Medulla oblongata (tissue), 1 donor: ENCODE measurements around the gene CSNK1A1L.

ENCODE experiments used
- DNase-seq: peaks from one replicate; pipeline ENCODE4 v3.0.0-alpha.2; 2015; ENCODE audit errors: extremely low spot score

Gene CSNK1A1L

DNA sequence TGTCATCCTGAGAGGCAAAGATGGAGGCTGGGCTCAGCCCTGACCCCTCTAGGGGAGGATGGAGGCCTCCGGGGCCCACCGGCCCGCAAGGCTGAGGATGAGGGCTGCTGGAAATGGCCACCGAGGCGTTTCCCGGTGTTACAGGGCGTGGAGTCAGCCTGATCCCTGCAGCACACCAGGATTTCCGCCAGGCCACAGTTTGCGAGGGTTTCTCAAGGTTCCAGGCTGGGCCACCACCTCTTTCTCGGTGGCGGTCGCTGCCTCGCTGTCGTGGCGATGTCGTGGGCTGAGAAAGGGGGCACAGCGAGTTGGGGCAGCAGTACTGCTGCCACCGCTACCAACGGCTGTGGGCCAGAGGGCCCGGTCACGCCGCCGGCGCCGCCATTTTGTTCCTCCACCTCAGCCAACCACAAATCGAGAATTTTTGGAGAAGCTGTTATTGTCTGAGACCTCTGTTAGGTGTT lies at the start of gene CSNK1A1L:
Gene CSNK1A1L (minus strand): TSS at position 414 of the 464 bp plus-strand sequence. CDS start 408 bp downstream, at position 6.
- DNase-seq = no peak

DNA sequence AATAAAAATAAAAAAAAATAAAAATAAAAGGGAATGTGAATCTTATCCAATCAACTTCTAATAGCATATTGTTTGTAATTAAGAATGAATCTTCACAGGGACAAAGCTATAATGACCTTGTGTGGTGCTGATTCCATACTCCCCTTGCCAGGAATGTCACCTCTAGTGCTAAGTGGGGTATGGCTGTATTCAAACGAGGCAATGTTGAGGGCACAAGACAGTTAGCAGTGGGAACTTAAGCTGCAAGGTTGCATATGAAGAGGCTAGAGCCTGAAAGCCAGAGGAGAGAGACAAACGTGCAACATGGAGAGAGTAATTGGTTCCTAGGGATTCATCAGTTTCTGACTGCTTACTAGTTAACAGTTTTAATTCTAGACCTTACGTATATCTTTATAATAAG lies 43.9 kb upstream of the CSNK1A1L start:
- no peak for DNase-seq

GRCh38 chr13:37148501-37148900 lies 43.0 kb upstream of the CSNK1A1L start:
- DNase-seq = no peak

DNA sequence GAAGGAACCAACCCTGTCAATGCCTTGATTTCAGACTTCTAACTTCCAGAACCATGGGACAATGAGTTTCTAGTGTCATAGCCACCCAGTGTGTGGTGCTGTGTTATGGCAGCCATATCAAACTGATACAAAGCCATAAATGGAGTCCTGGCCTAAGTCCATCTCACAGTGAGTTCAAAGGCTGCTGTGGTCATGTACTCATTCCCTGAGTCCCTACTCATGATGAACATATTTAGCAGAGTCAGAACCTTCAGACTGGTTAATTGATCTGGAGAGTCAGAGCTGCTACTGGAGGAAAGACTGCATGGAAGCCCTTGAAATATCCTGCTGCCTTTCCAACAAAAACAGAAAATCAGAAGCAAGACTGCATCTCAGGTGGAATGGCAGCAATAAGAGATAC lies 39.2 kb upstream of the CSNK1A1L start:
- no peak for DNase-seq

DNA sequence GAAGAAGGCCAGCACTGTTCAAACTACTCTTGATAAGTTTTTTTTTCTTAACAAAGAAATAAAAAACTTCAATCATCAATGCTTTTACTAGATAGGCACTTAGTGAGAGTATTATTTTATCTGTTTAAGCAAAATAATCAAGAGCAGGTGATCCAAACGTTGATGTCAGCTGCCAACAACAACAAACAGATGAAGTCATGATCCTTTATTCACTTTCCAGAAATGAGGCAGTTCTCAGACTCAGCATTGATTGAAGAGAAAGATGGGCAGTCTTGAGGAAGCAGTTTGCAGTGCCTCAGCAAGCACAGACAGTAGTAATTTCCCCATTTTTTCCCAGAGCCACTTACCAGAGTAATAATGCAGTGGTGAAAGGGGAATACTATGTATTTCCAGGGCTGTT lies 38.4 kb upstream of the CSNK1A1L start:
- DNase-seq = no peak

DNA sequence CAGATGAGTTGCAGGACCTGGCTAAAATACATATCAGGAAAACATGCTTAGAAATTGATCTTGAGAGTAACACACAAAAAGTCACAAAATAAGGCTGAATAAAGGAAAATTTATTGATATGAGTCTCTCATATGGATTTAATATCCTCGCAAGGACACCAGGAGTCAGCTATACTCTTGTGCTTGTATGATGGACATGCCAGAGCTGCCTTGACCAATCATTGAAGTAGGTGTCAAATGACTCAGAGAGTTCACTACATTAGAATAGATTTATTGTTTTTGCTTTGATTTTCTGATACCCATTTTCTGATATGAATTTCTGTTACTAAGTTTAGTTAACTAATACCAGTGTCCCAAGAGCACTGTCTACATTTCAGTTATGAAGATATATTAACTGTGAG lies 37.4 kb upstream of the CSNK1A1L start:
- DNase-seq = no peak

- DNase-seq = no peak
Observed at GRCh38 chr13:37141011-37141410, 35.5 kb upstream of the CSNK1A1L start.

DNA sequence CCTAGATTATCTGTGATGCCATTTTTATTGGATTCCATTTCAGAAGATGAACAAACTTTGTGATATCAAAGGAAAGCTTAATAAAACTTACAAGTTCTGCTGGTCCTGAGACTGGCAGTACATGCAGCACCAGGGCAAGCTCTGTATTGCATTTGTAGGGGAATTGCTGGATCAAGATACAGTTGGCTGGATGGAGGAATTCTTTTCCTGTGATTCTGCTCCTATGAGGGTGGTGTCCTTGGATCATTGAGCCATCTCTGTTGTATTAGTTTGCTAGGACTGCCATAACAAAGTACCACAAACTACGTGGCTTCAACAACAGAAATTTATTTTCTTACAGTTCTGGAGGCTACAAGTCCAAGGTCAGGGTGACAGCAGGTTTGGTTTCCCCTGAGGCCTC lies 33.9 kb upstream of the CSNK1A1L start:
- DNase-seq = no peak

DNA sequence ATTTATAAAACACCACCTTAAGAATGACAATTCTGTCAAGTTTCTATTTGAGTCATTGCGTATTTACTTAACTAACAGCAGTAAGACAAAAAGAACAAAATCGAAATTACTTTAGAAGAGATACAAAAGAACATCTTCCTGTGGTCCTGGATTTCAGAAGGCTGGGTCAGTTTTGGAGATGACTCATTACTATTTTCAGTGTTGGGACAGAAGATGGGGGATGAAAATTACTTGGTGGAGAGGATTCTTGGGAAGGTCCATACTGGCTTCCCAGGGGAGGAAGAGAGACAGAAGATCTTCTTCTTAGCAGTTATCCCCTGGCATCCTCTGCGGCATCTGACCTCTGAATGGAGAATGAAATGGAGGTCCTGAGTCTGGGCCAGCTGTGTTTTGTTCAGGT lies 33.5 kb upstream of the CSNK1A1L start:
- no peak for DNase-seq

GRCh38 chr13:37138169-37138568 lies 32.7 kb upstream of the CSNK1A1L start:
- DNase-seq = no peak

- no peak for DNase-seq
Observed at GRCh38 chr13:37136633-37137032, 31.2 kb upstream of the CSNK1A1L start.

GRCh38 chr13:37136187-37136586 lies 30.7 kb upstream of the CSNK1A1L start:
- DNase-seq = no peak

GRCh38 chr13:37134411-37135041 lies 29.1 kb upstream of the CSNK1A1L start:
- DNase-seq = no peak

- no peak for DNase-seq
Observed at GRCh38 chr13:37132211-37132610, 26.7 kb upstream of the CSNK1A1L start.

DNA sequence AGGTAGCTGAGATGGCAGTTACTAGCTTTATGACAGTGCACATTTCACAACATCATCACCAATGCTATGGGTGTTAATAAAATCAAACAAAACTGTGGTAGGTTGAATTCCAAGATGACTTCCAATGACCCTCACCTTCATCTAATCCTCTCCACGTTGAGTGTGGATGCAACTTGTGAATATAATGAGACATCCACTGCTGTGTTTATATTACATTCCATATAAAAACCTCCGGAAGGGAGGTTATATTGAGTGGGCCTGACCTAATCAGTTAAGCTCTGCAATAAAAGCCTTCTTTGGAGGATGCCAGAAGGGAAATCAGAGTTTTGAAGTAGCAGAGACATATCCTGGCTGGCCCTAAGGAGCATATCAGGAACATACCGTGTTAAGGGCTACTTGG lies 25.6 kb upstream of the CSNK1A1L start:
- no peak for DNase-seq

DNA sequence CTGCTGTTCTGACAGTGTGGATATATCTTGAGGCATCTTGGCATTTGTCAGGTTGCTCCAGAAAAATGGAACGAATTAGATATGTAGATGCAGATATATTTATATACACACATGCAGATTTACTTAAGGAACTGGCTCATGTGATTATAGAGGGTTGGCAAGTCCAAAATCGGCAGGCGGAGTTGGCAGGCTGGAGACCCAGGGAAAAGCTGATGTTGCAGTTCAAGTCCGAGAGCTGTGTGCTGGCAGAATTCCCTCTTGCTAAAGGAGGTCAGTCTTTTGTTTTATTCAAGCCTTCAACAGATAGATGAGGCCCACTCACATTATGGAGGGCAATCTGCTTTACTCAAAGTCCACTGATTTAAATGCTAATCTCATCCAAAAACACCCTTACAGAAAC lies 24.4 kb upstream of the CSNK1A1L start:
- no peak for DNase-seq

- peak; percentile 74 for DNase-seq
Observed at GRCh38 chr13:37127691-37128241, 22.3 kb upstream of the CSNK1A1L start.

GRCh38 chr13:37123337-37123736 lies 17.9 kb upstream of the CSNK1A1L start:
- no peak for DNase-seq

- peak; percentile 49 for DNase-seq
Observed at GRCh38 chr13:37118016-37118415, 12.6 kb upstream of the CSNK1A1L start.

DNA sequence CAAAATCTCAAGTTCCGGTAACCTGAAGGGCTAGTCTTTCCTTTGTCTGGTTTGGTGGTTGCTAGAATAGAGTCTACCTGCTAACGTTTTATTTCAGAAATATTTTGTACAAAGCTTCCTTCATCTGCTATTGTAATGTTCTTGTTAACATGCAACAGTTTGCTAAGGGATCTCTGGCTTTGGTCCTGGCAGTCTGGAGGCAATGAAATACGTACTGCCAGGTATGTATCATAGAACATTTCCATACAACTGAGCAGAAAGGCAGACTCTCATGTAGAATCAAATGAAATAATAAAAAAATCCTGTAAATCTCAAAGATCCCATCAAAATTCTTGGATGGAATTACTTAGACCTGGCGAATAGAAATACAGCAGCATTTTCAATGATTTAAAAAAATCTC lies 8.8 kb upstream of the CSNK1A1L start:
- no peak for DNase-seq

DNA sequence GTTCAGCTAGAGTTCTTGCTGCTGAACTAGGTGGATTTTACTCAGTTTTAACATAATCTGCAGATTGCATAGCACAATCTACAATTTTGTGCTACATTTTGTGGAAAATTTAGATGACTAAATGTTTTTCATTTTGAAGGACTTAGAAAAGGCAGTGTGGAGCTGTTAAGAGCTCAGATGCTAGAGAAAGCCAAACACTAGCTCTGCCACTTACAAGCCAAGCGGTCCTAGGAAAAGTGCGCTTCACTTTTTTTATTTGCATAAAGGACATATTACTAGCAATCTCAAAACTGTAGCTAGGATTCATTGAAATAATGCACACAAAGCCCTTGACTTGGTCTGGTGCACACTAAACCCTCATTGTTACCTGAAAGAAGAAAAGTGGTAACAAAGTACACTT lies 8.1 kb upstream of the CSNK1A1L start:
- no peak for DNase-seq

DNA sequence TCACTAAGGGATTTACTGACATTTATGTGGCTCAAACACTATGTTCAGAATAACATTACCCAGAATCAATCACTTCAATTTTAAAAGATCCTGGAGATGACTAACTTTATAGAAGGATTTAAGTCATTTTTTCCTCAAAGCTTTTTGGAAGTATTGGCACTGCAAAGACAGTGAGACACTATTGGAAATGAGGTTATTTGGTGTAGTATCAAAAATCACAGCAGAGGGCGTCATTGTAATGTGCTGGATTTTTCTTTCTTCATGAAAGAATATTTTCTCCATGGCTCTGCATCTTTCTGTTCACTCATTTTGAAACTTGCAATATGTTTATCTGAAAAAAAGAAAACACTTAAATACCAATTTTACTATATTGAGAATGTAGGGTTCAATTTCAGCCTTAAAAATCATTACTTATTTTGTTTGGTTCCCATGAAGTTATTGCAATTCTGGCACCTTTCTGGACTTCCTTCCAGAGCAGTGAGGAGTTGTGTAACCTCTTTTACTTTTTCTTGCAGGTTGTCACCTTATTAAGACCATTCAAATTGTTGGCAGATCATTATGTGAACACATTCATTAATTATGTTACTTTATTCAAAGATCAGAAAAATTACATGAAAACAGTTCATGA lies 3.7 kb upstream of the CSNK1A1L start:
- DNase-seq = peak; percentile 77

DNA sequence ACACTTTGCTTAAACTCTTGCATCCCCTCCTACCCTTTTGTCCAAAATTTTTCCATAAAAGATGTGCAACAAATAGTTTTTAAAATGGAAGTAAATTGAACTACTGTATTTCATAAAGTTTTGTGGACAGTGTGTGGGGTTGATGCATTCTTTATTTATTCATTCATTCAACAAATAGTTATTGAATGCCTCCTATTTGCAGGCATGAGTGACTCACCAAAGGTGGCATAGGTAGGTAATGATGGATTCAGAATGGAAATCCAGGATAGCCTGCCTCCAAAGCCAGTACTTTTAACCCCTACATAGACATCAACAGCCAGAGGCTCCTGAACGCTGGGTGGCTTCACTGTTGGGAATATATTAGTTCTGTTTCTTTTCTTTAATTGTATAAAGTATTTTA lies 2.4 kb upstream of the CSNK1A1L start:
- no peak for DNase-seq
